Fibroblast of lung (primary cell): ENCODE data around the gene CNIH1. TPM values are rescaled to one million over a fixed set of nuclear protein-coding genes. Genes with fewer than 3 reads are reported as not detected.

Experiments used
- DNase-seq, 2 donors: peaks; one replicate each; pipeline versions ENCODE4 v3.0.0 to v3.0.0-alpha.2; 2010; ENCODE audit warnings: low read depth in 2 of 2
- H2AFZ ChIP-seq: 2 replicates; pipeline ENCODE4 v1.5.1; 2012; ENCODE audit warnings: low read length, control low read depth, inconsistent platforms
- H3K27ac ChIP-seq: 2 replicates; pipeline ENCODE4 v1.5.1; 2011; ENCODE audit warnings: low read length, control low read depth; ENCODE audit not compliant: insufficient read depth
- H3K27me3 ChIP-seq: 2 replicates; pipeline ENCODE4 v1.5.1; 2011; ENCODE audit warnings: mild to moderate bottlenecking, low read length; ENCODE audit not compliant: control insufficient read depth, insufficient read depth
- H3K36me3 ChIP-seq: 2 replicates; pipeline ENCODE4 v1.5.1; 2011; ENCODE audit warnings: low read length; ENCODE audit not compliant: control insufficient read depth, insufficient read depth
- H3K4me1 ChIP-seq: 2 replicates; pipeline ENCODE4 v1.5.1; 2011; ENCODE audit warnings: low read length; ENCODE audit not compliant: control insufficient read depth, insufficient read depth; ENCODE audit errors: extremely low read depth
- H3K4me2 ChIP-seq: 2 replicates; pipeline ENCODE4 v1.5.1; 2011; ENCODE audit warnings: low read length, control low read depth; ENCODE audit not compliant: insufficient read depth; ENCODE audit errors: extremely low read depth
- H3K4me3 ChIP-seq, 4 experiments: fragments of 200-600 bp in 1 of 4; sonication (generic) in 1 of 4; replicated peaks in 1 of 4; 2 replicates each; pipeline ENCODE4 v1.5.1; 2011 to 2016; ENCODE audit warnings: low read length in 4 of 4, low read depth in 3 of 4, mild to moderate bottlenecking in 3 of 4, control low read depth in 2 of 4, inconsistent platforms in 1 of 4, mixed read lengths in 1 of 4; ENCODE audit not compliant: insufficient read depth in 1 of 4; ENCODE audit errors: control extremely low read depth in 1 of 4
- H3K79me2 ChIP-seq: 2 replicates; pipeline ENCODE4 v1.5.1; 2012; ENCODE audit warnings: mild to moderate bottlenecking, low read length, inconsistent platforms; ENCODE audit not compliant: control insufficient read depth, insufficient read depth
- H3K9ac ChIP-seq: 2 replicates; pipeline ENCODE4 v1.5.1; 2011; ENCODE audit warnings: mild to moderate bottlenecking, low read length, control low read depth; ENCODE audit not compliant: insufficient read depth
- H3K9me3 ChIP-seq: 2 replicates; pipeline ENCODE4 v1.5.1; 2012; ENCODE audit warnings: low read depth, low read length; ENCODE audit not compliant: control insufficient read depth, insufficient read depth
- H4K20me1 ChIP-seq: 2 replicates; pipeline ENCODE4 v1.5.1; 2011; ENCODE audit warnings: low read length; ENCODE audit not compliant: control insufficient read depth, insufficient read depth; ENCODE audit errors: extremely low read depth
- EZH2 ChIP-seq: IDR thresholded peaks from 2 replicates; pipeline ENCODE4 v1.5.1; 2012; ENCODE audit warnings: low read length, control low read depth, mild to moderate bottlenecking; ENCODE audit errors: missing control alignments
- polyA plus RNA-seq, 2 donors: library from polyadenylated mRNA; depleted of rRNA in 1 of 2; stranded (reverse) in 1 of 2; unstranded in 1 of 2; fragments of >200 nt; gene quantifications; 2 replicates each; pipeline ENCODE4 v1.2.1, GENCODE V29; 2011 to 2012; ENCODE audit warnings: missing spikeins in 1 of 2
- total RNA-seq: library from RNA; depleted of rRNA; stranded (reverse); fragments of >200 nt; gene quantifications from 2 replicates; pipeline ENCODE4 v1.2.1, GENCODE V29; 2014
- TF ChIP-seq, protein P1 (sequence below), 2 donors: IDR thresholded peaks in 1 of 2; conservative IDR thresholded peaks in 1 of 2; 1 replicate in 1 of 2; 2 replicates in 1 of 2; pipeline ENCODE4 v1.5.1; 2011 to 2012; ENCODE audit warnings: low read length in 2 of 2, control low read depth in 1 of 2, inconsistent platforms in 1 of 2, low read depth in 1 of 2, mild to moderate bottlenecking in 1 of 2

Gene CNIH1
- total and polyA plus RNA-seq, 2 donors (not counting 1 experiment from before 2014, with no cell fraction given): 109 to 301 TPM

DNA sequence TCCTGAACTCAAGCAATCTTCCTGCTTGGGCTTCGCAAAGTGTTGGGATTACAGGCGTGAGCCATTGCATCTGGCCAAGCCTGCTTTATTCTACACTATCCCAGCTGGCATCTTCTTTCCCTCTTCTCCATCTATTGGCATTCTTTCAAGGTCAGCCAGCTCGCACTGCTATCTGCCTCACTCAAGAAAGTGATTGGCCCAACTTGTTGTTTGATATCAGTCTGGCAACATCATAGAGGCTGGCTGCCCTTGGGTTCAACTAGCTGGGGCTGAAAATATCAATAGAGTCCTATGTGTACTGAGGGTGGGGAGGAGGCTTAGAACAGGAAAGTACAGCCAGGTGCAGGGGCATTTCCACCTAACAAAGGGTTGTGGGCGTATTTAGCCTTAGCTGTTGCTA is 30.5 kb upstream of the CNIH1 start:
- no peak for DNase-seq
- Histone ChIP-seq H3K27ac (no peak overlapping the region), H3K4me1 (no peaks in the 10 kb centered on the region), H3K27me3 (no peaks in the 10 kb centered on the region), H3K4me2 (no peak overlapping the region), H2AFZ (no peak overlapping the region), H3K9me3 (no peaks in the 10 kb centered on the region), H3K4me3 (no peak overlapping the region), H3K36me3 (peaks cover 1% of the 10 kb centered on the region), H4K20me1 (no peaks in the 10 kb centered on the region), H3K9ac (no peak overlapping the region), H3K79me2 (no peaks in the 10 kb centered on the region)
- TF ChIP-seq EZH2: no peak
- TF ChIP-seq, protein P1, sequence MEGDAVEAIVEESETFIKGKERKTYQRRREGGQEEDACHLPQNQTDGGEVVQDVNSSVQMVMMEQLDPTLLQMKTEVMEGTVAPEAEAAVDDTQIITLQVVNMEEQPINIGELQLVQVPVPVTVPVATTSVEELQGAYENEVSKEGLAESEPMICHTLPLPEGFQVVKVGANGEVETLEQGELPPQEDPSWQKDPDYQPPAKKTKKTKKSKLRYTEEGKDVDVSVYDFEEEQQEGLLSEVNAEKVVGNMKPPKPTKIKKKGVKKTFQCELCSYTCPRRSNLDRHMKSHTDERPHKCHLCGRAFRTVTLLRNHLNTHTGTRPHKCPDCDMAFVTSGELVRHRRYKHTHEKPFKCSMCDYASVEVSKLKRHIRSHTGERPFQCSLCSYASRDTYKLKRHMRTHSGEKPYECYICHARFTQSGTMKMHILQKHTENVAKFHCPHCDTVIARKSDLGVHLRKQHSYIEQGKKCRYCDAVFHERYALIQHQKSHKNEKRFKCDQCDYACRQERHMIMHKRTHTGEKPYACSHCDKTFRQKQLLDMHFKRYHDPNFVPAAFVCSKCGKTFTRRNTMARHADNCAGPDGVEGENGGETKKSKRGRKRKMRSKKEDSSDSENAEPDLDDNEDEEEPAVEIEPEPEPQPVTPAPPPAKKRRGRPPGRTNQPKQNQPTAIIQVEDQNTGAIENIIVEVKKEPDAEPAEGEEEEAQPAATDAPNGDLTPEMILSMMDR (conservative IDR thresholded peaks at IDR 0.05 in 1 of 2, IDR thresholded peaks at IDR 0.05 in 1 of 2; ENCODE audit: low read depth in 1 of 2, low read length in 2 of 2): no peak

DNA sequence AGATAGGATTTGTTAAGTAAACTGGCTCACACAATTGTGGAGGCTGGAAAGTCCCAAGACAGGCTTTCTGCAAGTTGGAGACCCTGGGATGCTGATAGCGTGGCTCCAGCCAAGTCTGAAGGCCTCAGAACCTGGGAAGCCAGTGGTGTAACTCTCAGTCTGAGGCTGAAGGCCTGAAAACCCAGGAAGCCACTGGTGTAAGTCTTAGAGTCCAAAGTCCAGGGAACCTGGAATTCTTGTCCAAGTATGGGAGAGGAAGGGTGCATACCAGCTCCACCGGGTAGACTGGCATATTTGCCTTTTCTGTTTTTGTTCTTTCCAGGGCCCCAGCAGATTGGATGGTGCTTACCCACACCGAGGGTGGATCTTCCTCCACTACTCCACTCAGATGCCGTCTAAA is 29.5 kb upstream of the CNIH1 start:
- H3K27me3 ChIP-seq: no peaks in the 10 kb centered on the region
- H3K4me3 ChIP-seq: no peak overlapping the region
- H3K4me2 ChIP-seq: no peak overlapping the region
- no peaks in the 10 kb centered on the region for H3K79me2 ChIP-seq
- H3K4me1 ChIP-seq: no peaks in the 10 kb centered on the region
- H3K36me3 ChIP-seq: peaks cover 1% of the 10 kb centered on the region
- H4K20me1 ChIP-seq: no peaks in the 10 kb centered on the region
- TF ChIP-seq, protein P1 (conservative IDR thresholded peaks at IDR 0.05 in 1 of 2, IDR thresholded peaks at IDR 0.05 in 1 of 2; ENCODE audit: low read depth in 1 of 2, low read length in 2 of 2): no peak
- TF ChIP-seq EZH2: no peak
- no peak overlapping the region for H3K27ac ChIP-seq
- DNase-seq: no peak
- H3K9ac ChIP-seq: no peak overlapping the region
- no peak overlapping the region for H2AFZ ChIP-seq
- no peaks in the 10 kb centered on the region for H3K9me3 ChIP-seq

DNA sequence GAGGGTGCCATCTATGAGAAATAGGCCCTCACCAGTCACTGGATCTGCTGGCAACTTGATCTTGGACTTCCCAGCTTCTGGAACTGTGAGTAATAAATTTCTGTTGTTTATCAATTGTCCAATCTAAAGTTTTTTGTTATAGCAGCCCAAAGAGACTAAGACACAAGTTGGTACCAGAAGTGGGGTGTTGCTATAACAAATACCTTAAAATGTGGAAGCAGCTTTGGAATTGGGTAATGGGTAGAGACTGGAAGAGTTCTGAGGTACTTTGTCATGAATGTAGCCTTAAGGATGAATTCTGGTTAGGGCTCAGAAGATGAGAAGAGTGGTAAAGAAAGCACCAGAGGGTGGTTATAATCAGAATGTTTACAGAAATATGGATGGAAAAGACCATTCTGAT is 26.1 kb upstream of the CNIH1 start:
- Histone ChIP-seq H3K79me2 (no peaks in the 10 kb centered on the region), H4K20me1 (no peaks in the 10 kb centered on the region), H2AFZ (no peak overlapping the region), H3K27me3 (no peaks in the 10 kb centered on the region), H3K27ac (no peak overlapping the region), H3K9ac (no peak overlapping the region), H3K36me3 (no peaks in the 10 kb centered on the region), H3K4me3 (no peak overlapping the region), H3K4me1 (no peaks in the 10 kb centered on the region), H3K9me3 (no peaks in the 10 kb centered on the region), H3K4me2 (no peak overlapping the region)
- DNase-seq: no peak
- TF ChIP-seq EZH2: no peak
- TF ChIP-seq, protein P1 (conservative IDR thresholded peaks at IDR 0.05 in 1 of 2, IDR thresholded peaks at IDR 0.05 in 1 of 2; ENCODE audit: low read depth in 1 of 2, low read length in 2 of 2): no peak
